ENCODE measurements around the gene ASRGL1.

ASRGL1 gene

DNA sequence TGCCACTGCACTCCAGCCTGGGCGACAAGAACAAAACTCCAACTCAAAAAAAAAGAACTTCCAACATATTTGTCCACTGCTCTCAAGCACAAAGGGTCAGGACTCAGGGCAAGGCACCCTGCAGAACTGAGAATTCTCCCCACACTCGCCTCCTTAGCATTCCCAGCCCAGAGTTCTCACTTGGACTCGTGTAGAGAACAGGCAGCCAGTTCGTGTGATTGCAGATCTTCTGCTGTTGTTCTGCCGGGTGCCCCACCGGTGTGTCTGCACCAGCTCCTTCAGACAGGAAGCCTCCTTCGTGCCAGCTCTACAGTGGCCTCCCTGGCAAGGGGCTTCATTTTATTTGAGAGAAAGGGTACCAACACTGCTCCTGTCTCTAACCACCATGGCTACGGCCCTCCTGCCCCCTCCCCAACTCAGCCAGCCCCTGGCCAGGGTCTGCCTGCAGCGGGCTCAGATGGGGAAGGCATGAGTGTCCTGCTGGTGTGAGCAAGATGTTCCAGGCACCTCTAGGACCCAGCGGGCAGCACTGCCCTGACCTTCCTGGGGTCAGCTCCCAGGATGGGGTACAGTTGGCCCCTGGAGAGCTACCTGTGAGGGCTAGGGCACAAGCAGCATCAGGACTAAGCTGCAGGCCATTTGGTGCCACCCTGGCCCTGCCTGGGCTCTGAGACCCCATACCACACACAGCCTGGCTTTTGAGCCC lies 62.1 kb downstream of the ASRGL1 start:
- Histone ChIP-seq H2AFZ (ENCODE audit: low read depth, low read length, severe bottlenecking) (no peak overlapping the region), H3K9me3 (ENCODE audit: insufficient read depth, low read length) (no peaks in the 10 kb centered on the region), H3K9me2 (replicated peaks; ENCODE audit: insufficient read depth, low read length) (no peaks in the 10 kb centered on the region), H3F3A (ENCODE audit: insufficient read depth) (no peaks in the 10 kb centered on the region), H3K4me3 (ENCODE audit: insufficient read depth, low read length, poor library complexity, severe bottlenecking) (no peak overlapping the region), H3K79me2 (ENCODE audit: insufficient read depth, low read length) (no peaks in the 10 kb centered on the region), H4K20me1 (ENCODE audit: low read depth, low read length) (no peaks in the 10 kb centered on the region), H3K27ac (ENCODE audit: low read depth, low read length) (no peak overlapping the region), H3K4me2 (ENCODE audit: low read depth, low read length, poor library complexity, severe bottlenecking) (no peak overlapping the region), H3K27me3 (ENCODE audit: low read length) (no peaks in the 10 kb centered on the region), H3K36me3 (ENCODE audit: low read length) (no peaks in the 10 kb centered on the region), H3K9ac (ENCODE audit: low read length) (no peak overlapping the region)
- TF ChIP-seq EZH2phosphoT487 (conservative IDR thresholded peaks at IDR 0.05; ENCODE audit: low read length) = no peak
- TF ChIP-seq CTCF (IDR thresholded peaks at IDR 0.05; ENCODE audit: insufficient read depth, low read length, poor library complexity, severe bottlenecking) = no peak

DNA sequence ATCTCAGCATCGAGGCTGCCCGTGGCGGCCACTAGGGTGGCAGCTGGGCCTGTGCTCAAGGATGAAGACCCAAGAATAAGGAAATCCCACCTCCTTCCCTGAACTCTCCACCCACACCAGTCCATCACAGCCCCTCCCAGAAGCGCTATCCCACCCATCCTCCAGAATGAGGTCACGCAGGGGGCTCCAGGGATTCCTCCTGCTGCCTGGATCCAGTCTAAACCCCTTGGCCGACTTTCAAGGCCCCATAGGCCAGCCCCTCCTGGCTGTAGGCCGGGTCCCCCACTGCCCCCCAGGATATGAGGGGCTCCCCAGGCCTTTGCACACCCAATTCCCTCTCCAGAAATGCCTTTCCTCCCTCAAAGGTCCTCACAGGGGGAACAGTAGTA lies 62.6 kb downstream of the ASRGL1 start:
- TF ChIP-seq EZH2phosphoT487 (conservative IDR thresholded peaks at IDR 0.05; ENCODE audit: low read length) (no peak), CTCF (IDR thresholded peaks at IDR 0.05; ENCODE audit: insufficient read depth, low read length, poor library complexity, severe bottlenecking) (no peak)
- no peaks in the 10 kb centered on the region for H3K79me2 ChIP-seq (ENCODE audit: insufficient read depth, low read length)
- no peak overlapping the region for H3K27ac ChIP-seq (ENCODE audit: low read depth, low read length)
- no peak overlapping the region for H3K9ac ChIP-seq (ENCODE audit: low read length)
- H3K4me3 ChIP-seq (ENCODE audit: insufficient read depth, low read length, poor library complexity, severe bottlenecking) = no peak overlapping the region
- no peaks in the 10 kb centered on the region for H3K36me3 ChIP-seq (ENCODE audit: low read length)
- H4K20me1 ChIP-seq (ENCODE audit: low read depth, low read length) = no peaks in the 10 kb centered on the region
- no peak overlapping the region for H2AFZ ChIP-seq (ENCODE audit: low read depth, low read length, severe bottlenecking)
- H3K9me2 ChIP-seq (replicated peaks; ENCODE audit: insufficient read depth, low read length) = no peaks in the 10 kb centered on the region
- H3F3A ChIP-seq (ENCODE audit: insufficient read depth) = no peaks in the 10 kb centered on the region
- no peak overlapping the region for H3K4me2 ChIP-seq (ENCODE audit: low read depth, low read length, poor library complexity, severe bottlenecking)
- no peaks in the 10 kb centered on the region for H3K27me3 ChIP-seq (ENCODE audit: low read length)
- no peaks in the 10 kb centered on the region for H3K9me3 ChIP-seq (ENCODE audit: insufficient read depth, low read length)

DNA sequence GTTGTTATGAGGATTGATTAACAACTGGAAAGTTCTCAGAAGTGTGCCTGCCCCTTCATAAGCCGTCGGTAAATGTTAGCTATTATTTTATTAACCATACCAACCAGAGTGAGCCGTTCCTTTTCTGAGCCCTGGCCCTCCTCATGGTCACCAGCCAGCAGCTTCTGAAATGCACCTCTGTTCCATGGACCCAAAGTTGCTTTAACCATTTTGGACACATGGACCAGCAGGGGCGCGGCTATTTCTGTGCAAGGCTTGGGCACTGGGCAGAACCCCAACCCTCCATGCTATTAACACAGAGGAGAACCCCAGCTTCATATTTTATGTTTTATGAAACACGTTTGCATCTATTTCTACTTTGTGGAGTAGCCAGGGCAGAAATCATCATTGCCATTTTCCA lies 63.0 kb downstream of the ASRGL1 start:
- Histone ChIP-seq H2AFZ (ENCODE audit: low read depth, low read length, severe bottlenecking) (no peak overlapping the region), H3K4me3 (ENCODE audit: insufficient read depth, low read length, poor library complexity, severe bottlenecking) (no peak overlapping the region), H3K9me2 (replicated peaks; ENCODE audit: insufficient read depth, low read length) (no peaks in the 10 kb centered on the region), H3K9ac (ENCODE audit: low read length) (no peak overlapping the region), H3K36me3 (ENCODE audit: low read length) (no peaks in the 10 kb centered on the region), H3K27me3 (ENCODE audit: low read length) (no peaks in the 10 kb centered on the region), H3F3A (ENCODE audit: insufficient read depth) (no peaks in the 10 kb centered on the region), H3K9me3 (ENCODE audit: insufficient read depth, low read length) (no peaks in the 10 kb centered on the region), H3K79me2 (ENCODE audit: insufficient read depth, low read length) (no peaks in the 10 kb centered on the region), H3K27ac (ENCODE audit: low read depth, low read length) (no peak overlapping the region), H4K20me1 (ENCODE audit: low read depth, low read length) (no peaks in the 10 kb centered on the region), H3K4me2 (ENCODE audit: low read depth, low read length, poor library complexity, severe bottlenecking) (no peak overlapping the region)
- TF ChIP-seq EZH2phosphoT487 (conservative IDR thresholded peaks at IDR 0.05; ENCODE audit: low read length) (no peak), CTCF (IDR thresholded peaks at IDR 0.05; ENCODE audit: insufficient read depth, low read length, poor library complexity, severe bottlenecking) (no peak)

All from SU-DHL-6 (cell line).